K562 (cell line): ENCODE results near the gene STK4.

ENCODE experiments used
- NRF1 ChIP-seq, 2 experiments: fragments of 450-650 bp; IDR thresholded peaks in 1 of 2; conservative IDR thresholded peaks in 1 of 2; 2 replicates each; pipeline ENCODE4 v1.6.1; 2014; ENCODE audit warnings: mild to moderate bottlenecking in 2 of 2
- RBM25 ChIP-seq: fragments of 200-400 bp; formaldehyde crosslinking; IDR thresholded peaks from 2 replicates; pipeline ENCODE4 v1.6.1; 2018; ENCODE audit warnings: low read length, low read depth, moderate library complexity; ENCODE audit not compliant: severe bottlenecking
- SIRT6 ChIP-seq: IDR thresholded peaks from one replicate; pipeline ENCODE4 v1.6.1; 2012; ENCODE audit warnings: low read depth, mild to moderate bottlenecking, control low read depth, inconsistent platforms, low read length, moderate library complexity
- SRSF1 ChIP-seq: fragments of 200-400 bp; formaldehyde crosslinking; IDR thresholded peaks from 2 replicates; pipeline ENCODE4 v1.6.1; 2017; ENCODE audit warnings: mild to moderate bottlenecking, low read depth, low read length, moderate library complexity
- TAF1 ChIP-seq: IDR thresholded peaks from 2 replicates; pipeline ENCODE4 v1.6.1; 2011; ENCODE audit warnings: mild to moderate bottlenecking, low read length, moderate library complexity; ENCODE audit not compliant: insufficient read depth, control insufficient read depth, severe bottlenecking; ENCODE audit errors: extremely low read depth
- TEAD1 ChIP-seq, 2 experiments: fragments of 450-650 bp in 1 of 2; sonication (generic) in 1 of 2; formaldehyde crosslinking; IDR thresholded peaks; 2 replicates each; pipeline versions ENCODE4 v1.4.0 to v1.8.0; 2020 to 2022; ENCODE audit warnings: mild to moderate bottlenecking in 2 of 2, missing genetic modification reagents in 1 of 2

GRCh38 chr20:44961011-44961869 is 5.1 kb upstream of the STK4 start:
- TF ChIP-seq TAF1: no peak
- TF ChIP-seq NRF1 (conservative IDR thresholded peaks at IDR 0.05 in 1 of 2, IDR thresholded peaks at IDR 0.05 in 1 of 2): no peak
- no peak for TF ChIP-seq SRSF1
- TF ChIP-seq SIRT6: no peak
- TF ChIP-seq TEAD1 (CRISPR knock-in tag; IDR thresholded peaks at IDR 0.05): no peak
- TF ChIP-seq RBM25: no peak
